ENCODE results near the gene IQGAP1.
A peak's percentile ranks its signal among the peaks of the same experiment; 100 is the strongest.

The IQGAP1 gene

GRCh38 chr15:90535254-90535653 lies 147.2 kb downstream of the IQGAP1 start:
- no peak for DNase-seq

GRCh38 chr15:90539789-90540188 lies 151.7 kb downstream of the IQGAP1 start:
- DNase-seq = peak; percentile 44

DNA sequence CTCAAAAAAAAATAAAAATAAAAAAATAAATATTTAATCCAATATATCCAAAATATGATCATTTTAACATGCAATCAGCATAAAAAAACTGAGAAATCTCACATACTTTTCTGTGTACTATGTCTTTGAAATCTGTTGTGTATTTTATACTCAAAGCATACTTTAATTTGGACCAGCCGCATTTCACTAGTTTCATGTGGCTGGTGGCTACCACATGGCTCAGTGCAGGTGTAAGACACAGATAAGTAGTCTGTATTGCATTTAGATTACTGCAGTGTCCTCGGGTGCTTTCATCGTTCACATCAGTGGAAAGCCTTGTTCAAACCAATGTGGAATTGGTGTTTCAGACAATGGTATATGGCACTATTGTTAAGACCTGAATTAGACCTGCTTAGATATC lies 152.7 kb downstream of the IQGAP1 start:
- no peak for DNase-seq

GRCh38 chr15:90545095-90545494 lies 157.1 kb downstream of the IQGAP1 start:
- no peak for DNase-seq

DNA sequence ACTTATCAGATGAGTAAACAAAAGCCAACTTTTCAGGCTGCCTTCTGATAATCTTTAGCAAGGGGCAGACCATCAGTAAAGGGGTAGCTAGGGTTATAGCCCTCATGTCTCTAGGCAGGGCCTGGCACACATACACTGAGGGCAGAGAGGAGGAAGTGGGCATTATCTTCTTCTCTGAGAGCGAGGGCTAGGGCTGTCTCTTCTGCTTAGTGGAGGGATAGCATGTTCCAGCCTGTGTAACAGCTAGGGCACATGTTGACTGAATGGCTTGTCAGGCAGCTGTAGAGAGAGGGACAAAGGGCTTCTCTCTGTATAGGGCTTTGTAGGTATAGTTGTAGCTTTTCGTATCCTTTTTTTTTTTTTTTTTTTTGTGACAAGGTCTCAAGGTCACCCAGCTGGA lies 159.5 kb downstream of the IQGAP1 start:
- DNase-seq = no peak

DNA sequence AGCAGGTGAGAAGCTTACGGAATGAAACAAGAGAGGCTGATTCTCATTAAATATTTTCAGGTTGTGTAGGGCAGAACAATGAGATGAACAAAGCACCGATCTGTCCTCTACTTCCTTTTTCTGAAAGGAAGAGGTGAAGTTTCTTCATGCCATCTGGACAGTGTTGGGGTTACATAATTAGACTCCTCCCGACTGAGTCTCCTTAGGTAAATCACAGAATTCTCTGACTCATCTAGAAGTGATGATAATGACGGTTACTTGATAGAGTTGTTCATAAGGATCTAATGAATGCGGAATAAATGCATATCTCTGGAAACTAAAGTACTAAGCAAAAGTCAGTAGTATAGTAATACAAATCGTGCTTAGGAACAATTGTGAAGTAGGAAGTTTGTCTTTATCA lies 162.9 kb downstream of the IQGAP1 start:
- DNase-seq = no peak
